HL-60 (cell line): ENCODE data around the gene MAGIX.

Experiments used
- GABPA ChIP-seq: IDR thresholded peaks from 2 replicates; pipeline ENCODE4 v1.6.1; 2012; ENCODE audit warnings: low read depth
- TF ChIP-seq, protein P1 (sequence below): IDR thresholded peaks from one replicate; pipeline ENCODE4 v1.5.1; 2011; ENCODE audit warnings: low read length, control low read depth, inconsistent platforms; ENCODE audit not compliant: insufficient read depth
- TF ChIP-seq, protein P2 (sequence below): IDR thresholded peaks from 2 replicates; pipeline ENCODE4 v1.6.1; 2012; ENCODE audit warnings: low read depth; ENCODE audit not compliant: insufficient replicate concordance

- TF ChIP-seq GABPA, result no peak
- TF ChIP-seq, protein P1, sequence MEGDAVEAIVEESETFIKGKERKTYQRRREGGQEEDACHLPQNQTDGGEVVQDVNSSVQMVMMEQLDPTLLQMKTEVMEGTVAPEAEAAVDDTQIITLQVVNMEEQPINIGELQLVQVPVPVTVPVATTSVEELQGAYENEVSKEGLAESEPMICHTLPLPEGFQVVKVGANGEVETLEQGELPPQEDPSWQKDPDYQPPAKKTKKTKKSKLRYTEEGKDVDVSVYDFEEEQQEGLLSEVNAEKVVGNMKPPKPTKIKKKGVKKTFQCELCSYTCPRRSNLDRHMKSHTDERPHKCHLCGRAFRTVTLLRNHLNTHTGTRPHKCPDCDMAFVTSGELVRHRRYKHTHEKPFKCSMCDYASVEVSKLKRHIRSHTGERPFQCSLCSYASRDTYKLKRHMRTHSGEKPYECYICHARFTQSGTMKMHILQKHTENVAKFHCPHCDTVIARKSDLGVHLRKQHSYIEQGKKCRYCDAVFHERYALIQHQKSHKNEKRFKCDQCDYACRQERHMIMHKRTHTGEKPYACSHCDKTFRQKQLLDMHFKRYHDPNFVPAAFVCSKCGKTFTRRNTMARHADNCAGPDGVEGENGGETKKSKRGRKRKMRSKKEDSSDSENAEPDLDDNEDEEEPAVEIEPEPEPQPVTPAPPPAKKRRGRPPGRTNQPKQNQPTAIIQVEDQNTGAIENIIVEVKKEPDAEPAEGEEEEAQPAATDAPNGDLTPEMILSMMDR, result no peak
- TF ChIP-seq, protein P2, sequence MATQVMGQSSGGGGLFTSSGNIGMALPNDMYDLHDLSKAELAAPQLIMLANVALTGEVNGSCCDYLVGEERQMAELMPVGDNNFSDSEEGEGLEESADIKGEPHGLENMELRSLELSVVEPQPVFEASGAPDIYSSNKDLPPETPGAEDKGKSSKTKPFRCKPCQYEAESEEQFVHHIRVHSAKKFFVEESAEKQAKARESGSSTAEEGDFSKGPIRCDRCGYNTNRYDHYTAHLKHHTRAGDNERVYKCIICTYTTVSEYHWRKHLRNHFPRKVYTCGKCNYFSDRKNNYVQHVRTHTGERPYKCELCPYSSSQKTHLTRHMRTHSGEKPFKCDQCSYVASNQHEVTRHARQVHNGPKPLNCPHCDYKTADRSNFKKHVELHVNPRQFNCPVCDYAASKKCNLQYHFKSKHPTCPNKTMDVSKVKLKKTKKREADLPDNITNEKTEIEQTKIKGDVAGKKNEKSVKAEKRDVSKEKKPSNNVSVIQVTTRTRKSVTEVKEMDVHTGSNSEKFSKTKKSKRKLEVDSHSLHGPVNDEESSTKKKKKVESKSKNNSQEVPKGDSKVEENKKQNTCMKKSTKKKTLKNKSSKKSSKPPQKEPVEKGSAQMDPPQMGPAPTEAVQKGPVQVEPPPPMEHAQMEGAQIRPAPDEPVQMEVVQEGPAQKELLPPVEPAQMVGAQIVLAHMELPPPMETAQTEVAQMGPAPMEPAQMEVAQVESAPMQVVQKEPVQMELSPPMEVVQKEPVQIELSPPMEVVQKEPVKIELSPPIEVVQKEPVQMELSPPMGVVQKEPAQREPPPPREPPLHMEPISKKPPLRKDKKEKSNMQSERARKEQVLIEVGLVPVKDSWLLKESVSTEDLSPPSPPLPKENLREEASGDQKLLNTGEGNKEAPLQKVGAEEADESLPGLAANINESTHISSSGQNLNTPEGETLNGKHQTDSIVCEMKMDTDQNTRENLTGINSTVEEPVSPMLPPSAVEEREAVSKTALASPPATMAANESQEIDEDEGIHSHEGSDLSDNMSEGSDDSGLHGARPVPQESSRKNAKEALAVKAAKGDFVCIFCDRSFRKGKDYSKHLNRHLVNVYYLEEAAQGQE, result no peak
Measured at GRCh38 chrX:49120091-49120490, 42.5 kb upstream of the MAGIX start.
